HCT116 (cell line): ENCODE results near the gene ONECUT3. TPM values are rescaled to one million over a fixed set of nuclear protein-coding genes. Genes with fewer than 3 reads are reported as not detected.
A peak's percentile ranks its signal among the peaks of the same experiment; 100 is the strongest.

Experiments used
- ATAC-seq: fragments of 200-7000 bp; cut with Tn5 transposase; 2 replicates; pipeline ENCODE4 v1.9.1; 2020; ENCODE audit warnings: mild to moderate bottlenecking, moderate library complexity
- BruUV-seq: library from RNA; stranded (reverse); fragments of 400-500 nt; replicated peaks from 2 replicates; lab custom pipeline; 2021; lab: Mats Ljungman, UMichigan
- CTCF ChIA-PET: fragments of 300-600 bp; sonication (Branson Sonifier 250); formaldehyde crosslinking; loops from one replicate; lab custom pipeline; 2021; ENCODE audit warnings: antibody characterized with exemption; lab: Charles Lee
- POLR2A ChIA-PET: fragments of 300-600, 350-600 bp; sonication (Branson Sonifier 250); formaldehyde crosslinking; loops from one replicate; lab custom pipeline; 2021; ENCODE audit warnings: antibody characterized with exemption; lab: Charles Lee
- RAD21 ChIA-PET, 2 experiments: fragments of 300-600 bp; sonication (Branson Sonifier 250); formaldehyde crosslinking; loops; one replicate each; lab custom pipeline; 2023; ENCODE audit warnings: low total read pairs in 2 of 2; ENCODE audit not compliant: uncharacterized antibody in 2 of 2, unreplicated experiment in 2 of 2, low non-redundant PET in 1 of 2; lab: Charles Lee
- DNase-seq: peaks from one replicate; pipeline ENCODE4 v3.0.0-alpha.2; 2010; ENCODE audit warnings: low read depth, low spot score
- H2AFZ ChIP-seq: fragments of 200-600 bp; shearing (Covaris generic), sonication (generic); 2 replicates; pipeline ENCODE4 v1.6.1; 2017; ENCODE audit warnings: low read depth, mixed run types, mixed read lengths, antibody characterized with exemption, low read length; ENCODE audit not compliant: poor library complexity, severe bottlenecking
- H3K27ac ChIP-seq: 2 replicates; pipeline ENCODE4 v1.5.1; 2012; ENCODE audit warnings: low read depth, low read length
- H3K27me3 ChIP-seq: fragments of 200-600 bp; sonication (generic); 2 replicates; pipeline ENCODE4 v1.6.1; 2016; ENCODE audit warnings: mixed run types, low read length, mixed read lengths; ENCODE audit not compliant: insufficient read depth
- H3K36me3 ChIP-seq, 2 experiments: fragments of 200-500 bp in 1 of 2; fragments of 200-600 bp in 1 of 2; sonication (Bioruptor generic) in 1 of 2; sonication (generic) in 1 of 2; 2 replicates each; pipeline versions ENCODE4 v1.5.1 to v1.6.1; 2014 to 2016; ENCODE audit warnings: low read length in 2 of 2, inconsistent platforms in 1 of 2, mixed read lengths in 1 of 2, mixed run types in 1 of 2; ENCODE audit not compliant: insufficient read depth in 2 of 2, control insufficient read depth in 1 of 2
- H3K4me1 ChIP-seq, 2 experiments: fragments of 200-600 bp in 1 of 2; sonication (generic) in 1 of 2; 2 replicates each; pipeline versions ENCODE4 v1.5.1 to v1.6.1; 2012 to 2017; ENCODE audit warnings: low read length in 2 of 2, inconsistent platforms in 1 of 2, mild to moderate bottlenecking in 1 of 2, mixed read lengths in 1 of 2, mixed run types in 1 of 2, moderate library complexity in 1 of 2; ENCODE audit not compliant: insufficient read depth in 2 of 2, control insufficient read depth in 1 of 2
- H3K4me2 ChIP-seq: fragments of 200-600 bp; sonication (generic); 2 replicates; pipeline ENCODE4 v1.6.1; 2017; ENCODE audit warnings: mixed run types, low read length, mixed read lengths
- H3K4me3 ChIP-seq, 2 experiments: fragments of 200-600 bp in 1 of 2; sonication (generic) in 1 of 2; replicated peaks in 1 of 2; 2 replicates each; pipeline ENCODE4 v1.5.1; 2011 to 2016; ENCODE audit warnings: low read length in 2 of 2, control low read depth in 1 of 2, low read depth in 1 of 2, mild to moderate bottlenecking in 1 of 2, mixed read lengths in 1 of 2, mixed run types in 1 of 2
- H3K79me2 ChIP-seq: fragments of 200-600 bp; sonication (generic); 2 replicates; pipeline ENCODE4 v1.6.1; 2017; ENCODE audit warnings: mild to moderate bottlenecking, mixed run types, low read length, moderate library complexity, mixed read lengths; ENCODE audit not compliant: insufficient read depth
- H3K9ac ChIP-seq: fragments of 200-600 bp; sonication (generic); 2 replicates; pipeline ENCODE4 v1.6.1; 2016; ENCODE audit warnings: low read length, mixed read lengths
- H3K9me2 ChIP-seq: fragments of 200-600 bp; sonication (generic), shearing (Covaris generic); 2 replicates; pipeline ENCODE4 v1.6.1; 2017; ENCODE audit warnings: mixed run types, mild to moderate bottlenecking, moderate library complexity; ENCODE audit not compliant: insufficient read depth
- H3K9me3 ChIP-seq, 2 experiments: fragments of 200-500 bp in 1 of 2; fragments of 200-600 bp in 1 of 2; sonication (Bioruptor generic) in 1 of 2; sonication (generic) in 1 of 2; 2 replicates each; pipeline ENCODE4 v1.6.1; 2014 to 2017; ENCODE audit warnings: low read length in 2 of 2, mixed read lengths in 2 of 2, inconsistent platforms in 1 of 2, low read depth in 1 of 2, mild to moderate bottlenecking in 1 of 2, mixed run types in 1 of 2, moderate library complexity in 1 of 2; ENCODE audit not compliant: control insufficient read depth in 1 of 2, insufficient read depth in 1 of 2
- H4K20me1 ChIP-seq: fragments of 200-600 bp; sonication (generic), shearing (Covaris generic); 2 replicates; pipeline ENCODE4 v1.6.1; 2017; ENCODE audit warnings: mixed run types, mild to moderate bottlenecking, moderate library complexity; ENCODE audit not compliant: insufficient read depth
- ATF3 ChIP-seq: IDR thresholded peaks from 2 replicates; pipeline ENCODE4 v1.6.1; 2012
- CTCF ChIP-seq, 3 experiments: fragments of 200-600 bp in 1 of 3; sonication (generic) in 1 of 3; IDR thresholded peaks in 2 of 3; conservative IDR thresholded peaks in 1 of 3; 2 replicates each; pipeline ENCODE4 v1.5.1; 2012 to 2017; ENCODE audit warnings: low read depth in 2 of 3, low read length in 2 of 3, antibody characterized with exemption in 1 of 3, borderline replicate concordance in 1 of 3, control low read depth in 1 of 3, mild to moderate bottlenecking in 1 of 3, mixed read lengths in 1 of 3, mixed run types in 1 of 3, moderate library complexity in 1 of 3; ENCODE audit not compliant: insufficient read depth in 1 of 3
- EZH2 ChIP-seq: fragments of 200-600 bp; sonication (generic); IDR thresholded peaks from 2 replicates; pipeline ENCODE4 v1.6.1; 2017; ENCODE audit warnings: antibody characterized with exemption, mixed run types
- EZH2phosphoT487 ChIP-seq: fragments of 200-600 bp; IDR thresholded peaks from 2 replicates; pipeline ENCODE4 v1.6.1; 2018; ENCODE audit warnings: antibody characterized with exemption, borderline replicate concordance
- POLR2A ChIP-seq: IDR thresholded peaks from 2 replicates; pipeline ENCODE4 v1.7.0; 2011; ENCODE audit warnings: borderline replicate concordance; ENCODE audit not compliant: insufficient read depth, insufficient read length; ENCODE audit errors: extremely low read depth
- POLR2AphosphoS5 ChIP-seq: IDR thresholded peaks from 2 replicates; pipeline ENCODE4 v1.6.1; 2011; ENCODE audit warnings: mild to moderate bottlenecking, low read depth, low read length, moderate library complexity
- REST ChIP-seq: IDR thresholded peaks from 2 replicates; pipeline ENCODE4 v1.6.1; 2012; ENCODE audit warnings: low read depth
- SIN3A ChIP-seq: IDR thresholded peaks from 2 replicates; pipeline ENCODE4 v1.6.1; 2012; ENCODE audit warnings: low read depth
- SRF ChIP-seq: IDR thresholded peaks from 2 replicates; pipeline ENCODE4 v1.6.1; 2012; ENCODE audit warnings: low read depth
- ZFX ChIP-seq: fragments of 450-650 bp; IDR thresholded peaks from 2 replicates; pipeline ENCODE4 v1.6.1; 2017
- ZNF274 ChIP-seq: fragments of 200-500 bp; sonication (Bioruptor generic); IDR thresholded peaks from 2 replicates; pipeline ENCODE4 v1.6.1; 2014; ENCODE audit warnings: mild to moderate bottlenecking, low read depth, low read length, inconsistent platforms
- intact Hi-C: fragments of 100-400 bp; cut with micrococcal nuclease; formaldehyde crosslinking; loops from 2 replicates; pipeline ENCODE4 v1.10.0; 2022
- total RNA-seq: library from RNA; stranded (reverse); gene quantifications from one replicate; pipeline ENCODE4 v1.2.1, GENCODE V29; 2021; ENCODE audit not compliant: unreplicated experiment

ONECUT3 gene
- total RNA-seq, 1 experiment from 2014 or later, result 22.1 TPM

- peaks cover 66% of the 10 kb centered on the region for H3K79me2 ChIP-seq
- ChIA-PET POLR2A (no interaction called here), CTCF (no interaction called here), RAD21 (no interaction called here)
- peaks cover 4% of the 10 kb centered on the region; the same call in 1 of the 2 replicates for H4K20me1 ChIP-seq
- ATAC-seq (no peak), DNase-seq (no peak)
- no peaks in the 10 kb centered on the region for H3K9me3 ChIP-seq
- H3K9ac ChIP-seq, result peak overlapping the region; percentile 74
- H3K4me1 ChIP-seq, result peaks cover 9 to 41% of the 10 kb centered on the region in 2 experiments; a peak in 3 of 4 replicates
- H3K4me2 ChIP-seq, result peak overlapping the region; percentile 76
- no peaks in the 10 kb centered on the region for H3K27me3 ChIP-seq
- intact Hi-C loops, result no loop called here
- H3K4me3 ChIP-seq, result peak overlapping the region; percentile 62 to 66
- H3K27ac ChIP-seq, result peak overlapping the region; percentile 87
- TF ChIP-seq CTCF (IDR thresholded peaks at IDR 0.05 in 2 of 3, conservative IDR thresholded peaks at IDR 0.05 in 1 of 3; ENCODE audit: borderline replicate concordance in 1 of 3, insufficient read depth in 1 of 3, low read depth in 2 of 3, low read length in 2 of 3), result no peak
- TF ChIP-seq REST, result no peak
- TF ChIP-seq EZH2phosphoT487, result no peak
- TF ChIP-seq ZFX, result no peak
- no peak for TF ChIP-seq EZH2
- no peak for TF ChIP-seq ZNF274
- TF ChIP-seq POLR2AphosphoS5, result no peak
- TF ChIP-seq ATF3, result no peak
- no peak for TF ChIP-seq SRF
- no peak for TF ChIP-seq SIN3A
- no peak for TF ChIP-seq POLR2A
- no peak overlapping the region for H2AFZ ChIP-seq
- peaks cover 2 to 6% of the 10 kb centered on the region in 2 experiments; a peak in 1 of 4 replicates for H3K36me3 ChIP-seq
- H3K9me2 ChIP-seq, result no peaks in the 10 kb centered on the region
- no TSS peak for BruUV-seq
These were observed 3.0 kb downstream of the ONECUT3 start for GRCh38 chr19:1756264-1756663.
